ENCODE data around the gene NDUFB8. TPM values are rescaled to one million over a fixed set of nuclear protein-coding genes. Genes with fewer than 3 reads are reported as not detected.

NDUFB8 gene
- total and polyA plus RNA-seq, 2 of the 4 experiments (the other 2 are of a cell fraction) = 99.1 to 265 TPM

- no peaks in the 10 kb centered on the region for H3K79me1 ChIP-seq (ENCODE audit: low read depth in 1 of 2, low read length in 2 of 2)
- no peak overlapping the region for H2AFZ ChIP-seq (replicated peaks; ENCODE audit: low read length, poor library complexity)
- H3K23ac ChIP-seq (ENCODE audit: low read depth, low read length) = no peak overlapping the region
- in situ Hi-C loops (cut with MboI; ENCODE audit: low sequenced_read_pairs) (no loop called here), dilution Hi-C loops (cut with HindIII; ENCODE audit: low sequenced_read_pairs, unreplicated experiment) (no loop called here), intact Hi-C loops (cut with micrococcal nuclease) (no loop called here)
- no peak overlapping the region for H4K91ac ChIP-seq (ENCODE audit: insufficient read depth, low read depth, low read length)
- ATAC-seq (ENCODE audit: low read depth) (no peak), DNase-seq (no peak)
- no peak overlapping the region for H3K18ac ChIP-seq (ENCODE audit: low read depth, low read length)
- H2BK15ac ChIP-seq (ENCODE audit: low read depth, low read length) = no peak overlapping the region
- H3K27ac ChIP-seq (ENCODE audit: insufficient read depth, low read length) = no peak overlapping the region
- H3K4ac ChIP-seq (ENCODE audit: low read depth, low read length) = no peak overlapping the region
- H3K14ac ChIP-seq (replicated peaks; ENCODE audit: low read depth, low read length) = no peak overlapping the region
- H3K9me3 ChIP-seq (ENCODE audit: control insufficient read depth, insufficient read depth, low read length) = no peaks in the 10 kb centered on the region
- peaks cover 33% of the 10 kb centered on the region for H3K27me3 ChIP-seq (ENCODE audit: control insufficient read depth, insufficient read depth, low read length)
- H2AK5ac ChIP-seq (ENCODE audit: low read depth, low read length) = no peak overlapping the region
- no peak overlapping the region for H3K4me3 ChIP-seq (ENCODE audit: insufficient read depth, low read depth, low read length)
- ChIA-PET CTCF (no interaction called here), POLR2A (ENCODE audit: unreplicated experiment) (no interaction called here)
- H3K9ac ChIP-seq (ENCODE audit: low read depth, low read length) = no peak overlapping the region
- no peak overlapping the region for H4K5ac ChIP-seq (ENCODE audit: low read depth, low read length)
- no peak for TF ChIP-seq CTCF (conservative IDR thresholded peaks at IDR 0.05; ENCODE audit: low read depth, low read length)
- TF ChIP-seq POLR2A (IDR thresholded peaks at IDR 0.05; ENCODE audit: low read depth, low read length) = no peak
- TF ChIP-seq RCOR1 (IDR thresholded peaks at IDR 0.05; ENCODE audit: insufficient replicate concordance, low read length) = no peak
- TF ChIP-seq MAZ (IDR thresholded peaks at IDR 0.05; ENCODE audit: borderline replicate concordance, low read depth, low read length) = no peak
- no peak for TF ChIP-seq USF2 (IDR thresholded peaks at IDR 0.05; ENCODE audit: low read depth, low read length)
- no peak for TF ChIP-seq CHD1 (IDR thresholded peaks at IDR 0.05; ENCODE audit: low read depth, low read length)
- no peak for TF ChIP-seq ELK1 (IDR thresholded peaks at IDR 0.05; ENCODE audit: borderline replicate concordance, low read depth, low read length)
- no peak for TF ChIP-seq MXI1 (IDR thresholded peaks at IDR 0.05; ENCODE audit: borderline replicate concordance, low read depth, low read length)
- no peak for TF ChIP-seq NFE2L2 (IDR thresholded peaks at IDR 0.05; ENCODE audit: low read depth, low read length)
- TF ChIP-seq CEBPB (IDR thresholded peaks at IDR 0.05; ENCODE audit: low read depth, low read length) = no peak
- no peak for TF ChIP-seq FOS (IDR thresholded peaks at IDR 0.05; ENCODE audit: low read depth, low read length)
- no peak for TF ChIP-seq MAFK (IDR thresholded peaks at IDR 0.05; ENCODE audit: low read depth, low read length)
- no peak for TF ChIP-seq SMC3 (IDR thresholded peaks at IDR 0.05; ENCODE audit: low read depth, low read length)
- no peak for TF ChIP-seq BHLHE40 (IDR thresholded peaks at IDR 0.05; ENCODE audit: low read depth, low read length)
- no peak for TF ChIP-seq RFX5 (IDR thresholded peaks at IDR 0.05; ENCODE audit: low read depth, low read length)
- no peak for TF ChIP-seq RAD21 (IDR thresholded peaks at IDR 0.05; ENCODE audit: low read length)
- H2BK20ac ChIP-seq (ENCODE audit: low read depth, low read length) = no peak overlapping the region
- no peak overlapping the region for H2BK120ac ChIP-seq (ENCODE audit: low read depth, low read length)
- H3K9me1 ChIP-seq (ENCODE audit: insufficient read depth, low read length) = no peaks in the 10 kb centered on the region
- no peak overlapping the region for H4K8ac ChIP-seq (ENCODE audit: low read depth in 2 of 2, low read length in 2 of 2)
- peaks cover 4% of the 10 kb centered on the region; the same call in 1 of the 2 replicates for H3K4me1 ChIP-seq (ENCODE audit: control insufficient read depth, insufficient read depth, low read length)
- BruUV-seq (replicated peaks) = no TSS peak
- H3K36me3 ChIP-seq (ENCODE audit: control insufficient read depth, insufficient read depth, low read length) = no peaks in the 10 kb centered on the region
- H2AK9ac ChIP-seq (replicated peaks; ENCODE audit: low read depth, low read length, poor library complexity) = no peak overlapping the region
- H4K20me1 ChIP-seq (ENCODE audit: insufficient read depth, low read length) = no peaks in the 10 kb centered on the region; the same call in 1 of the 2 replicates
- WGBS, 2 experiments (ENCODE audit: extremely low coverage in 2 of 2, insufficient read length in 1 of 2) = 29% methylated on average over 1 of the region's 2 CpGs; no CpG with 5 or more reads in 1 of the 2 experiments
- H3K4me2 ChIP-seq (ENCODE audit: low read depth, low read length) = no peak overlapping the region
- no peak overlapping the region for H3K56ac ChIP-seq (ENCODE audit: extremely low read depth, insufficient read depth, low read length)
- no peak overlapping the region for H2BK5ac ChIP-seq (ENCODE audit: low read depth, low read length, poor library complexity, severe bottlenecking)
Measured at GRCh38 chr10:100480002-100480401, 49.7 kb downstream of the NDUFB8 start.

Measured in IMR-90 (cell line).